Tibial nerve (tissue), 3 donors: Measurements from ENCODE around the gene RNF212B.

Experiments used
- CTCF ChIP-seq, 5 experiments: fragments of 200-600 bp in 3 of 5; fragments of 450-650 bp in 2 of 5; sonication (generic) in 3 of 5; IDR thresholded peaks; one replicate each; pipeline ENCODE4 v1.5.1; 2016 to 2019; ENCODE audit warnings: antibody characterized with exemption in 5 of 5, mild to moderate bottlenecking in 3 of 5, moderate library complexity in 2 of 5
- POLR2A ChIP-seq, 2 donors: fragments of 450-650 bp; IDR thresholded peaks; one replicate each; pipeline ENCODE4 v1.6.1; 2017; ENCODE audit warnings: antibody characterized with exemption in 2 of 2, mild to moderate bottlenecking in 2 of 2, moderate library complexity in 2 of 2

GRCh38 chr14:23296012-23296777 lies 58.5 kb downstream of the RNF212B start:
- TF ChIP-seq CTCF (IDR thresholded peaks at IDR 0.05) (no peak), POLR2A (IDR thresholded peaks at IDR 0.05) (no peak)
